ENCODE results near the gene SGIP1.

DNA sequence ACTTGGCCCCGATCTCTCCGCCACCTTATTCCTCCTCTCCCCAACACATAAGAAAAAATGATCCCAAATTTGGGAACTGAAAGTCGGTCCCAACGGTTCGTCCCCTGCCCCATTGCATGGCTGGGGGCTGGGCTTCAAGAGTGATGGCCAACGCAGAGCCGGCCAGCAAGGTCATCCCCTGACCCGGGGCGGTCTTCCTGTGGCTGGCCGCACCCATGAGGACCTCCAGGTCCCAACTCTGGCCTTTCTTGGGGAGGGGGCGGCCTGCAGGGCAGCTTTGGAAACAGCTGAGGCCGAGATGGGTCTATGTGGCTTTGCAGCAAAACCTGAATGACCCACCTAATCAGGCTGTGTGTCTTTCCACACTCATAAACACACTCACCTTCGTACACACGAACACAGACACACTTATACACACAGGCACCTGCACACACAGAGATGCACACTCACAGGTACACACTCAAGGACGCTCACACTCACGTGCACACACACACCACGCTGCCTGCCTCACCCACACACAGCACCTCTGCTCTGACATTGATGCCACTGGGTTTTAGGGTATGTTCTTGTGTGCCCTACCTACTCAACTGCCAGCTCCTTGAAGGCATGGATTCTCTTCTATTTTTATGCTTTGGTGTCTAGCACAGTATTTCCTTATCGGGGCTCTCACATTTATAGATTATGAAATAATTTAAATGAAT, 218.9 kb downstream of the SGIP1 start:
- TF ChIP-seq, protein P1, sequence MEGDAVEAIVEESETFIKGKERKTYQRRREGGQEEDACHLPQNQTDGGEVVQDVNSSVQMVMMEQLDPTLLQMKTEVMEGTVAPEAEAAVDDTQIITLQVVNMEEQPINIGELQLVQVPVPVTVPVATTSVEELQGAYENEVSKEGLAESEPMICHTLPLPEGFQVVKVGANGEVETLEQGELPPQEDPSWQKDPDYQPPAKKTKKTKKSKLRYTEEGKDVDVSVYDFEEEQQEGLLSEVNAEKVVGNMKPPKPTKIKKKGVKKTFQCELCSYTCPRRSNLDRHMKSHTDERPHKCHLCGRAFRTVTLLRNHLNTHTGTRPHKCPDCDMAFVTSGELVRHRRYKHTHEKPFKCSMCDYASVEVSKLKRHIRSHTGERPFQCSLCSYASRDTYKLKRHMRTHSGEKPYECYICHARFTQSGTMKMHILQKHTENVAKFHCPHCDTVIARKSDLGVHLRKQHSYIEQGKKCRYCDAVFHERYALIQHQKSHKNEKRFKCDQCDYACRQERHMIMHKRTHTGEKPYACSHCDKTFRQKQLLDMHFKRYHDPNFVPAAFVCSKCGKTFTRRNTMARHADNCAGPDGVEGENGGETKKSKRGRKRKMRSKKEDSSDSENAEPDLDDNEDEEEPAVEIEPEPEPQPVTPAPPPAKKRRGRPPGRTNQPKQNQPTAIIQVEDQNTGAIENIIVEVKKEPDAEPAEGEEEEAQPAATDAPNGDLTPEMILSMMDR (IDR thresholded peaks at IDR 0.05) = no peak
- no peak for TF ChIP-seq POLR2A (IDR thresholded peaks at IDR 0.05)
- no peak for TF ChIP-seq EP300 (IDR thresholded peaks at IDR 0.05)
